Measurements from ENCODE around the gene TRAF3IP1.

TRAF3IP1 gene

DNA sequence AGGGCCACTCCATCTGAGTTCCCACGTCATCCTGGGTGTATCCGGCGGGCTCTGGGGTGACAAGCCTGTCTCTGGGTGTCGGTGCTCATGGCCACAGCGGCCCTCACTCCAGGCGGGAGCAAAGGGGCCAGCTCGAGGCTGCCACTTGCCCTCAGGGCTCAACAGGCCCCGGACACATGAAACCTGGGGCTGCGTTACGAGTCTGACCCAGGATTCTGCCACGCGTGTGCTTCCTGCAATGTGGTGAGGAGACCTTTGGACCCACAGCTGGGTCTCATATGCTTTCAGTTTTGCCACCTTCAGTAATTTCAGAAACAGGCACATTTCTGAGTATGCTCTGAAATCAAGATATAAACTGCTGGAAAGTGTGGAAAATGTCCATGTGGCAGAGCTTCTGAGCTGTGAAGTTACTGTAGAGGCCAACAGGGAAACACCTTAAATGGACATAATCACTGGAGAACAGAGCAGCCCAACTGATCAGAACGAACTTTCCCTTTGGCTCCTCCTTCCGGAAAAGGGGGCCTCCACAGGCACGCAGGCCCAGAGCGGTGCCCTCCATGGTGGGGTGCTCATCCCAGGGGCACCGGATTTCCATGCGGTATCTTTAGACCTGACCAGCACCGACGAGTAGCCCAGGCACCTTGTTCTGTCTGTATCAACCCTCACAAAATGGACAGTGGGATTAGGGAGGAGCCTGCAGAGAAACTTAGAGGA lies 46.0 kb upstream of the TRAF3IP1 start:
- H3K27ac ChIP-seq = peak overlapping the region; percentile 75
- no peaks in the 10 kb centered on the region for H3K27me3 ChIP-seq
- H3K9me3 ChIP-seq = no peaks in the 10 kb centered on the region
- H3K4me3 ChIP-seq (ENCODE audit: low read depth in 1 of 2, low read length in 1 of 2) = no peak overlapping the region
- H3K36me3 ChIP-seq = peaks cover 8% of the 10 kb centered on the region
- TF ChIP-seq, protein P1, sequence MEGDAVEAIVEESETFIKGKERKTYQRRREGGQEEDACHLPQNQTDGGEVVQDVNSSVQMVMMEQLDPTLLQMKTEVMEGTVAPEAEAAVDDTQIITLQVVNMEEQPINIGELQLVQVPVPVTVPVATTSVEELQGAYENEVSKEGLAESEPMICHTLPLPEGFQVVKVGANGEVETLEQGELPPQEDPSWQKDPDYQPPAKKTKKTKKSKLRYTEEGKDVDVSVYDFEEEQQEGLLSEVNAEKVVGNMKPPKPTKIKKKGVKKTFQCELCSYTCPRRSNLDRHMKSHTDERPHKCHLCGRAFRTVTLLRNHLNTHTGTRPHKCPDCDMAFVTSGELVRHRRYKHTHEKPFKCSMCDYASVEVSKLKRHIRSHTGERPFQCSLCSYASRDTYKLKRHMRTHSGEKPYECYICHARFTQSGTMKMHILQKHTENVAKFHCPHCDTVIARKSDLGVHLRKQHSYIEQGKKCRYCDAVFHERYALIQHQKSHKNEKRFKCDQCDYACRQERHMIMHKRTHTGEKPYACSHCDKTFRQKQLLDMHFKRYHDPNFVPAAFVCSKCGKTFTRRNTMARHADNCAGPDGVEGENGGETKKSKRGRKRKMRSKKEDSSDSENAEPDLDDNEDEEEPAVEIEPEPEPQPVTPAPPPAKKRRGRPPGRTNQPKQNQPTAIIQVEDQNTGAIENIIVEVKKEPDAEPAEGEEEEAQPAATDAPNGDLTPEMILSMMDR (IDR thresholded peaks at IDR 0.05) = no peak
- peaks cover 28 to 36% of the 10 kb centered on the region in 2 experiments for H3K4me1 ChIP-seq (ENCODE audit: control insufficient read depth in 1 of 2, insufficient read depth in 1 of 2, low read depth in 1 of 2, low read length in 1 of 2)

DNA sequence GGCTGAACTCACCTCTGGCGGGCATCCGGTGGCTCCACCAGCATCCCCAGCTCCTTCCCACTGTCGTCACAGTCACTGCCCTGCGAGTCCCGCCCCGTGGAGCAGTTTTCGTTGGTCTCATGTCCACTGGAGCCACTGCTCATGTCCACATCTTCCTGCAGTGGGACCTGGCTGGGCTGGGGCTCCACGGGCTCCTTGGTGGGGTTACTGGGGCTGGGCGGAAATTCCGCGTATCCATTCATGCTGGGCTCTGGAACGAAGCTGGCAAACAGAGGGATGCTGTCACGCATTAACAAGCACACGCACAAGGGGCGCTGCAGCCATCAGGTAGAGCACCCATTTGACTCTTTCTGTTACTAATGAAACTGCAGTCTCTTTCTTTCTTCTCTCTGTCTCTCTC lies 42.6 kb upstream of the TRAF3IP1 start:
- Histone ChIP-seq H3K27me3 (no peaks in the 10 kb centered on the region), H3K9me3 (no peaks in the 10 kb centered on the region), H3K4me3 (ENCODE audit: low read depth in 1 of 2, low read length in 1 of 2) (no peak overlapping the region), H3K4me1 (ENCODE audit: control insufficient read depth in 1 of 2, insufficient read depth in 1 of 2, low read depth in 1 of 2, low read length in 1 of 2) (peaks cover 20% of the 10 kb centered on the region in 2 experiments), H3K27ac (no peak overlapping the region), H3K36me3 (peaks cover 8% of the 10 kb centered on the region)
- TF ChIP-seq, protein P1 (IDR thresholded peaks at IDR 0.05) = no peak

DNA sequence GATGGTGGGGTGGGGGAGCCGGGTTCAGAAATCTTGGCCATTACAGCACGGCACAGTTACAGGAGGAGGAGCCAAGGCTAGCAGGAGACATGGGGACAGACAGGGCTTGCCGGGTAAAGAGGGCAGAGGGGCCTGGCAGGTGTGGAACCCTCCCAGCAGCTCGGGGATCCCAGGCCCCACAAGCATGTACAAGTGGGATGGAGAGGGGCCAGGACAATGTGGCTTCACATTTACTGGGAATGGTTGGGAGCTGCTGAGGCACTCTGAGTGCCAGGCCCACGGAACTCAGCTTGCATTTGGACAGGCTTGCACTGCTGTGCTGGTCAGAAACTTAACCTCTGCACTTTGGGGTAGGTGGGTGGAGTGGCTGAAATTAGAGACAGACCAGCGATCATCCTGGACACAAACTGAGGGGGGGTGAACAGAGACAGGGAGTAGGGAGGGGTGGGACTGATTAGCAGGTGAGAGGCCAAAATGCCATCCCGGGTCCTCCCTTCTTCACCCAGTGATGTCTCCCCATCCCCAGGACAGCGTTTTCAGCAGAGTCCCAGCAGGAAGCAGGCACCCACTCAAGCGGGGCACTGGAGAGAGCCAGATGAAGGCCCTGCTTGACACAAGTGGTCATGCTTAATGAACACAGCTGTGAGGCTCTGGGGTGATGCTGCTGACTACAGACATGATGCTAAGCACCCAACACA lies 41.5 kb upstream of the TRAF3IP1 start:
- Histone ChIP-seq H3K27me3 (no peaks in the 10 kb centered on the region), H3K4me1 (ENCODE audit: control insufficient read depth in 1 of 2, insufficient read depth in 1 of 2, low read depth in 1 of 2, low read length in 1 of 2) (peaks cover 20% of the 10 kb centered on the region in 2 experiments), H3K9me3 (no peaks in the 10 kb centered on the region), H3K27ac (no peak overlapping the region), H3K36me3 (peaks cover 8% of the 10 kb centered on the region), H3K4me3 (ENCODE audit: low read depth in 1 of 2, low read length in 1 of 2) (no peak overlapping the region)
- TF ChIP-seq, protein P1 (IDR thresholded peaks at IDR 0.05) = no peak

DNA sequence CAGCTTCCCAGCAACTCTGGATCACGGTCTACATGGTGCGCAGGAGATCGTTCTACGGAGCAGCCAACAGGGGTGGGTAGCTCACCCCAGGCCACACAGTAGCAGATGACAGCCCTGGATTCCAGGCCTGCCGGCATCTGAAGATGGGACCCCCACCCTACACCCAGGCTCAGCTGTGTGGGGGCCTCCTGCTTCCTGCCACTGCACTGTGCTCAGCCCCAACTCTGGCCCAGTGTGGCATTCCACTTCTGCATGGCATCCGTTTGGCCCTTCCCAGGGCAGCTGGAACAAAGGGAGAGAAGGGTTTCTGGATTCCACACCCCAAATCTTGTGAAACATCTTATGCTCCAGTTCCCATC lies 41.0 kb upstream of the TRAF3IP1 start:
- TF ChIP-seq, protein P1 (IDR thresholded peaks at IDR 0.05) = no peak
- peaks cover 15 to 18% of the 10 kb centered on the region in 2 experiments for H3K4me1 ChIP-seq (ENCODE audit: control insufficient read depth in 1 of 2, insufficient read depth in 1 of 2, low read depth in 1 of 2, low read length in 1 of 2)
- no peak overlapping the region for H3K4me3 ChIP-seq (ENCODE audit: low read depth in 1 of 2, low read length in 1 of 2)
- peaks cover 8% of the 10 kb centered on the region for H3K36me3 ChIP-seq
- no peaks in the 10 kb centered on the region for H3K9me3 ChIP-seq
- H3K27ac ChIP-seq = no peak overlapping the region
- H3K27me3 ChIP-seq = no peaks in the 10 kb centered on the region

DNA sequence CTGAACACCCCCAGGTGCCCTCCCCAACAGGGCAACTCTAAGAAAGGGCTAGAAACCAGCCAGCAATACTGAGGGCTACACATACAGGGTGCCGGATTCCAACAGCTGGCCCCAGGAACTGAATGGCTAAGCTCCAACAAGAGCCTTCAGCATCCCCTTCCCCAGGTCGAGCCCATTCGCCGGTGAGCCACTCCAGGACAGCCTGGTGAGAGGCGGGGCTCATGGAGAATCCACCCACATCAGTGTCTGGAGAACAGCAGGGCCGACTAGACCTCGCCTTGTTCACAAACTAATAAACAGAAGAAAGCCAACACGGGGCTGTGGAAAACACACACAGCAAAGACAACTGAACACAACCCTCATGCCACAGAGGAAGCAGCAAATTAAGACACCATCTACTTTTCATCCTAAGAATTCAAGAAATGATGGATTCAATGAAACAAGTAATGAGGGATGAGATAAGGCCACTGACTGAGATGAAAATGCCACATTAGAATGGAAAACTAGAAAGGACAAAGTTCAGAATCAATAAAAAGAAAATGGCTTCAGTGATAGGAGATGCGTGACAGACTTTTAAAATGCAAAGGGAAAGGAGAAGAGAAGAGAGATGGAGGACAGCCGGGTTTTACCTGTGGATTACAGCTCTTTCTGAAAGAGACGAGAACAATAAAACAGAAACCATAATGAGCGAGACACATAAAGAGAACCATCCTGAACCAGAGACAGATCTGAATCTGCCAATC lies 40.1 kb upstream of the TRAF3IP1 start:
- peaks cover 14% of the 10 kb centered on the region in 2 experiments for H3K4me1 ChIP-seq (ENCODE audit: control insufficient read depth in 1 of 2, insufficient read depth in 1 of 2, low read depth in 1 of 2, low read length in 1 of 2)
- H3K27ac ChIP-seq = no peak overlapping the region
- TF ChIP-seq, protein P1 (IDR thresholded peaks at IDR 0.05) = no peak
- peaks cover 8% of the 10 kb centered on the region for H3K36me3 ChIP-seq
- H3K9me3 ChIP-seq = no peaks in the 10 kb centered on the region
- H3K27me3 ChIP-seq = no peaks in the 10 kb centered on the region
- no peak overlapping the region for H3K4me3 ChIP-seq (ENCODE audit: low read depth in 1 of 2, low read length in 1 of 2)

All from neutrophil (primary cell).